Left lung (tissue), 10 donors: ENCODE results near the gene ZCCHC2. TPM values are rescaled to one million over a fixed set of nuclear protein-coding genes. Genes with fewer than 3 reads are reported as not detected.

Source experiments
- ATAC-seq: fragments of 200-7000 bp; cut with Tn5 transposase; one replicate; pipeline ENCODE4 v1.9.1; 2020; ENCODE audit warnings: moderate library complexity
- DNase-seq, 4 donors: peaks; one replicate each; pipeline ENCODE4 v3.0.0-alpha.2; 2013 to 2020
- H3K27ac ChIP-seq, 2 donors: fragments of 200-600 bp; sonication (generic) in 1 of 2; one replicate each; pipeline versions ENCODE4 v1.5.0 to v1.8.0; 2020 to 2021
- H3K27me3 ChIP-seq, 2 donors: fragments of 200-600 bp; sonication (generic) in 1 of 2; one replicate each; pipeline versions ENCODE4 v1.5.0 to v1.8.0; 2020 to 2021
- H3K36me3 ChIP-seq, 2 donors: fragments of 200-600 bp; sonication (generic) in 1 of 2; one replicate each; pipeline versions ENCODE4 v1.5.0 to v1.8.0; 2020 to 2021
- H3K4me1 ChIP-seq, 2 donors: fragments of 200-600 bp; one replicate each; pipeline ENCODE4 v1.8.0; 2021
- H3K4me3 ChIP-seq, 2 donors: fragments of 200-600 bp; sonication (generic) in 1 of 2; one replicate each; pipeline versions ENCODE4 v1.5.0 to v1.8.0; 2020 to 2021; ENCODE audit warnings: mild to moderate bottlenecking in 1 of 2
- H3K9me3 ChIP-seq, 2 donors: fragments of 200-600 bp; sonication (generic) in 1 of 2; one replicate each; pipeline versions ENCODE4 v1.5.0 to v1.8.0; 2020 to 2021
- CTCF ChIP-seq, 2 donors: fragments of 200-600 bp; sonication (generic) in 1 of 2; IDR thresholded peaks; one replicate each; pipeline versions ENCODE4 v1.5.0 to v1.8.0; 2021; ENCODE audit warnings: antibody characterized with exemption in 2 of 2
- intact Hi-C, 2 donors: fragments of 100-400 bp; cut with DNase I; formaldehyde crosslinking; loops; one replicate each; pipeline versions ENCODE4 v1.11.2 to v1.14.2; 2022
- polyA plus RNA-seq, 6 donors: library from polyadenylated mRNA; unstranded; fragments of 120-200 nt; gene quantifications; one replicate each; pipeline ENCODE4 v1.2.1, GENCODE V29; 2013; ENCODE audit not compliant: insufficient read length in 6 of 6
- total RNA-seq, 2 donors: library from RNA; stranded (reverse); fragmentation: NEBNext Ultra II Directional; extraction: Animal tissue kit (Norgen Biotek cat#: 25700); gene quantifications; one replicate each; pipeline ENCODE4 v1.2.1, GENCODE V29; 2021
- donor health status: DM: no; HTN: yes; CAD: no.
- donor health status: DM: no; HTN: no; CAD: no.

ZCCHC2 gene
- total and polyA plus RNA-seq, 8 donors: 14.9 to 34.5 (median 17.0) TPM

GRCh38 chr18:62566818-62567217 is 44.0 kb downstream of the ZCCHC2 start:
- DNase-seq (no peak), ATAC-seq (no peak)
- no peak for TF ChIP-seq CTCF (IDR thresholded peaks at IDR 0.05)
- Histone ChIP-seq H3K9me3 (no peaks in the 10 kb centered on the region), H3K27me3 (no peaks in the 10 kb centered on the region), H3K4me3 (no peak overlapping the region), H3K27ac (no peak overlapping the region), H3K36me3 (peaks cover 0 to 92% of the 10 kb centered on the region in 2 donors), H3K4me1 (no peaks in the 10 kb centered on the region)
- intact Hi-C loops: no loop called here

GRCh38 chr18:62569081-62569655 is 46.3 kb downstream of the ZCCHC2 start:
- Histone ChIP-seq H3K27me3 (no peaks in the 10 kb centered on the region), H3K4me1 (no peaks in the 10 kb centered on the region), H3K9me3 (no peaks in the 10 kb centered on the region), H3K36me3 (peaks cover 0 to 83% of the 10 kb centered on the region in 2 donors), H3K4me3 (no peak overlapping the region), H3K27ac (no peak overlapping the region)
- intact Hi-C loops: no loop called here
- TF ChIP-seq CTCF (IDR thresholded peaks at IDR 0.05): no peak
- ATAC-seq (no peak), DNase-seq (no peak)

GRCh38 chr18:62571037-62571436 is 48.2 kb downstream of the ZCCHC2 start:
- Histone ChIP-seq H3K27me3 (no peaks in the 10 kb centered on the region), H3K36me3 (peaks cover 0 to 83% of the 10 kb centered on the region in 2 donors), H3K9me3 (no peaks in the 10 kb centered on the region), H3K4me1 (no peaks in the 10 kb centered on the region), H3K4me3 (no peak overlapping the region), H3K27ac (no peak overlapping the region)
- TF ChIP-seq CTCF (IDR thresholded peaks at IDR 0.05): no peak
- DNase-seq: no peak
- intact Hi-C loops: no loop called here
- ATAC-seq: no peak

GRCh38 chr18:62571648-62572047 is 48.8 kb downstream of the ZCCHC2 start:
- Histone ChIP-seq H3K4me3 (no peak overlapping the region), H3K27ac (no peak overlapping the region), H3K9me3 (no peaks in the 10 kb centered on the region), H3K4me1 (no peaks in the 10 kb centered on the region), H3K36me3 (peaks cover 0 to 80% of the 10 kb centered on the region in 2 donors), H3K27me3 (no peaks in the 10 kb centered on the region)
- intact Hi-C loops: no loop called here
- TF ChIP-seq CTCF (IDR thresholded peaks at IDR 0.05): no peak
- ATAC-seq (no peak), DNase-seq (no peak)

- intact Hi-C loops: no loop called here
Measured at GRCh38 chr18:62572456-62572855, 49.6 kb downstream of the ZCCHC2 start.

More at GRCh38 chr18:62572456-62572855, 49.6 kb downstream of the ZCCHC2 start:
- DNase-seq (no peak), ATAC-seq (no peak)
- H3K4me1 ChIP-seq: no peaks in the 10 kb centered on the region
- H3K36me3 ChIP-seq: peaks cover 0 to 75% of the 10 kb centered on the region in 2 donors
- H3K27me3 ChIP-seq: no peaks in the 10 kb centered on the region
- no peak overlapping the region for H3K27ac ChIP-seq
- no peak overlapping the region for H3K4me3 ChIP-seq
- TF ChIP-seq CTCF (IDR thresholded peaks at IDR 0.05): no peak
- no peaks in the 10 kb centered on the region for H3K9me3 ChIP-seq
